Measurements from ENCODE around the gene POPDC3. TPM values are rescaled to one million over a fixed set of nuclear protein-coding genes. Genes with fewer than 3 reads are reported as not detected.

POPDC3 gene
- total RNA-seq, 4 donors from 2014 or later = not detected

DNA sequence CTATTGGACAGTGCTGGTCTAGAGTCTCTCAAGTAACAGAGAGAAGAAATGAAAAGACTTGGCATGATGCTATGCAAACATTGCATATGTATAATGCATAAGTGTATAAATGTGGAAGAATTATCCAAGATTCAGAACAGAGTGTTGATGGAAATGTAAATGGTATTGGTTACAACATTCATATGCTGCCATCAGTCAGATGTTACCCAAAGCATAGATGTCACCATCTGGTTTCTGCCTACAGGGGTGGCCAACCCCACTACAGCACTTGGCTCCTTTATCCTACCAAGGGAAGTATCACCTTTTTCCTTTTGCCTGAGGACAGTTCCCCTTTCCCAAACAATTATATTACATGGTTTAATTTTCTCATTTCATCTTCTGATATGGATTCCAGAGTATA, 11.9 kb downstream of the POPDC3 start:
- no peaks in the 10 kb centered on the region for H3K9me3 ChIP-seq
- no peak overlapping the region for H3K4me3 ChIP-seq

DNA sequence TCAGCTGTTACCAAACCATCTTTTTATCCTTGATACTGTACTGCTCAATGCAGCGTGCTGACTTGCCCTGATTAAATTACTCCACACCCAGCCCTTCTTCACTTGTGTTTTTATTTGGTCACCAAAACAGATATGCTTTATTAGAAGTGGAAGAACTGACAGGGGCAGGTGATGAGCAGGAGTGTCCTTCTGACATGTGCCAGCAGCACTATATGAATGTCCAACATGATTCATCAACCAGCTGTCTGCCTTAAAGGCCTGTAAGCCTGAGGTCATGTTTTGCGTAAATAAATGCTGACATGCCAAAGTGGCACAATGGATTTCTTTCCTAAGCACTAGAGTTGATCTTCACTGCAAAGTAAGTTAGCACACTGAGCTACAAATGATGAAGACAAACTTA, 15.4 kb downstream of the POPDC3 start:
- TF ChIP-seq POLR2A (IDR thresholded peaks at IDR 0.05) (no peak), POLR2AphosphoS5 (IDR thresholded peaks at IDR 0.05) (no peak), EP300 (IDR thresholded peaks at IDR 0.05) (no peak)
- TF ChIP-seq, protein P1, sequence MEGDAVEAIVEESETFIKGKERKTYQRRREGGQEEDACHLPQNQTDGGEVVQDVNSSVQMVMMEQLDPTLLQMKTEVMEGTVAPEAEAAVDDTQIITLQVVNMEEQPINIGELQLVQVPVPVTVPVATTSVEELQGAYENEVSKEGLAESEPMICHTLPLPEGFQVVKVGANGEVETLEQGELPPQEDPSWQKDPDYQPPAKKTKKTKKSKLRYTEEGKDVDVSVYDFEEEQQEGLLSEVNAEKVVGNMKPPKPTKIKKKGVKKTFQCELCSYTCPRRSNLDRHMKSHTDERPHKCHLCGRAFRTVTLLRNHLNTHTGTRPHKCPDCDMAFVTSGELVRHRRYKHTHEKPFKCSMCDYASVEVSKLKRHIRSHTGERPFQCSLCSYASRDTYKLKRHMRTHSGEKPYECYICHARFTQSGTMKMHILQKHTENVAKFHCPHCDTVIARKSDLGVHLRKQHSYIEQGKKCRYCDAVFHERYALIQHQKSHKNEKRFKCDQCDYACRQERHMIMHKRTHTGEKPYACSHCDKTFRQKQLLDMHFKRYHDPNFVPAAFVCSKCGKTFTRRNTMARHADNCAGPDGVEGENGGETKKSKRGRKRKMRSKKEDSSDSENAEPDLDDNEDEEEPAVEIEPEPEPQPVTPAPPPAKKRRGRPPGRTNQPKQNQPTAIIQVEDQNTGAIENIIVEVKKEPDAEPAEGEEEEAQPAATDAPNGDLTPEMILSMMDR (IDR thresholded peaks at IDR 0.05) = no peak
- no peak overlapping the region for H3K27ac ChIP-seq
- H3K36me3 ChIP-seq = no peaks in the 10 kb centered on the region
- 59% methylated on average over 2 of the region's 2 CpGs for WGBS
- no peak for DNase-seq (ENCODE audit: low spot score in 2 of 2)
- no peaks in the 10 kb centered on the region for H3K9me3 ChIP-seq
- no peaks in the 10 kb centered on the region for H3K4me1 ChIP-seq
- peaks cover 3% of the 10 kb centered on the region for H3K27me3 ChIP-seq
- no peak overlapping the region for H3K4me3 ChIP-seq

More for the DNA sequence above, 11.9 kb downstream of the POPDC3 start:
- H3K27me3 ChIP-seq = peaks cover 3% of the 10 kb centered on the region
- H3K4me1 ChIP-seq = no peaks in the 10 kb centered on the region
- no peak for DNase-seq (ENCODE audit: low spot score in 2 of 2)
- H3K27ac ChIP-seq = no peak overlapping the region
- no peaks in the 10 kb centered on the region for H3K36me3 ChIP-seq
- TF ChIP-seq POLR2A (IDR thresholded peaks at IDR 0.05) (no peak), POLR2AphosphoS5 (IDR thresholded peaks at IDR 0.05) (no peak), EP300 (IDR thresholded peaks at IDR 0.05) (no peak)
- TF ChIP-seq, protein P1 (IDR thresholded peaks at IDR 0.05) = no peak

DNA sequence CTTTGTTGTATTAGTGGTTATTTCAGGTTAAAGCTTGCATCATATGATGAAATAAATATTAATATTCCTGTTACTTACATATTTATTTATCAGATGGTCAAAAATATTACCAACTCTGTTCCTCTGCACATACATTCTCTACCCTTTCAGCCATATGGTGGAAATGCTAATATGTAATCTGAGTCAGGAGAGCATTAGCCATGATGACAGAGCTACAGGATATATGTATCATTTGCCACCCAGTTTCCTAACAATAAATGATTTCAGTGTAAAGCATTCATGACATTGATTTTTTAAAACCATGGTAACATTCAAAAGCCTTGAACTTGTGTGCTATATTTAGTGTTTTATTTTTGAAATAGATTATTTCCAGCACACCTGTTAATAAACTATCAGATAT, 16.6 kb downstream of the POPDC3 start:
- DNase-seq (ENCODE audit: low spot score in 2 of 2) = no peak
- no peaks in the 10 kb centered on the region for H3K9me3 ChIP-seq
- TF ChIP-seq POLR2AphosphoS5 (IDR thresholded peaks at IDR 0.05) (no peak), POLR2A (IDR thresholded peaks at IDR 0.05) (no peak), EP300 (IDR thresholded peaks at IDR 0.05) (no peak)
- TF ChIP-seq, protein P1 (IDR thresholded peaks at IDR 0.05) = no peak
- H3K36me3 ChIP-seq = no peaks in the 10 kb centered on the region
- H3K27me3 ChIP-seq = peaks cover 3% of the 10 kb centered on the region
- H3K27ac ChIP-seq = no peak overlapping the region
- H3K4me3 ChIP-seq = no peak overlapping the region
- H3K4me1 ChIP-seq = no peaks in the 10 kb centered on the region

DNA sequence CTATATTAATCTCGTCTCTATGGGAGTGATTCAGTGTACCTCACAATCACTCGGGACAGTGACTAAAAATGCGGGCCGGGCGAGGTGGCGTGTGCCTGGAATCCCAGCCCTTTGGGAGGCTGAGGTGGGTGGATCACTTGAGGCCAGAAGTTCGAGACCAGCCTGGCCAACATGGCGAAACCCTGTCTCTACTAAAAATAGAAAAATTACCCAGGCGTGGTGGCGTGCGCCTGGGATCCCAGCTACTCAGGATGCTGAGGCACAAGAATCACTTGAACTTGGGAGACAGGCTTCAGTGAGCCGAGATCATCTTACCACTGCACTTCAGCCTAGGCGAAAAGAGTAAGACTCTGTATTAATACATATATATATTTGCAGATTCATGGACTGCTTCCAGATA, 17.4 kb downstream of the POPDC3 start:
- H3K4me3 ChIP-seq = no peak overlapping the region
- no peaks in the 10 kb centered on the region for H3K4me1 ChIP-seq
- WGBS = 95% methylated on average over 13 of the region's 13 CpGs
- no peaks in the 10 kb centered on the region for H3K36me3 ChIP-seq
- TF ChIP-seq POLR2A (IDR thresholded peaks at IDR 0.05) (no peak), EP300 (IDR thresholded peaks at IDR 0.05) (no peak), POLR2AphosphoS5 (IDR thresholded peaks at IDR 0.05) (no peak)
- TF ChIP-seq, protein P1 (IDR thresholded peaks at IDR 0.05) = no peak
- no peak overlapping the region for H3K27ac ChIP-seq
- H3K9me3 ChIP-seq = no peaks in the 10 kb centered on the region
- peaks cover 2% of the 10 kb centered on the region for H3K27me3 ChIP-seq
- no peak for DNase-seq (ENCODE audit: low spot score in 2 of 2)

DNA sequence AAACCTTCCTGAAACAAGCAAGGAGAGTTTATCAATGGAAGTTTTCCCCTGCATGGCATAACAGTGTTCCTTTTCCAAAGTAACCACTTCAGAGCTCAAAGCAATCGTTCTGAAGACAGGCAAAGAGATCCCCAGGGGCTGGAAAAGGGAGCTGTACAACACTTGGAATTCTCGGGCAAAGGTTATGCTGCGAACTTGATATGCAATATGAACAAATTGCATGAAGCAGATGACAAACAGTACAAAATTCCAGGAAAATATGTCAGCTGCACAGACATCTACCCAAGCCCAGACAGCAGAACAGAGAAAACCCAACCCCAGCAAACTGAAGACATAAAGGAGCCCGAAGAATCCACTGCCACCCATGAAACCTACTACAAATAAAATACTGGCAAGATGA, 18.4 kb downstream of the POPDC3 start:
- Histone ChIP-seq H3K27ac (no peak overlapping the region), H3K9me3 (no peaks in the 10 kb centered on the region), H3K4me3 (no peak overlapping the region), H3K36me3 (no peaks in the 10 kb centered on the region), H3K4me1 (no peaks in the 10 kb centered on the region), H3K27me3 (no peaks in the 10 kb centered on the region)
- TF ChIP-seq POLR2AphosphoS5 (IDR thresholded peaks at IDR 0.05) = no peak
- TF ChIP-seq POLR2A (IDR thresholded peaks at IDR 0.05) = no peak
- no peak for TF ChIP-seq EP300 (IDR thresholded peaks at IDR 0.05)
- TF ChIP-seq, protein P1 (IDR thresholded peaks at IDR 0.05) = no peak
- WGBS = 67% methylated on average over 4 of the region's 4 CpGs
- DNase-seq (ENCODE audit: low spot score in 2 of 2) = no peak
